HEK293T (cell line): ENCODE data around the gene ATCAY.
A peak's percentile ranks its signal among the peaks of the same experiment; 100 is the strongest.
"Not testable (repeated sequence)": the region's sequence is repeated elsewhere in the genome, so short reads cannot be mapped to it uniquely, and the experiment has no call there.

ENCODE experiments used
- CTCF ChIA-PET: fragments of 350-600 bp; formaldehyde crosslinking; extraction: SDS; loops from one replicate; lab custom pipeline; 2021; ENCODE audit warnings: antibody characterized with exemption, inconsistent platforms; lab: Yijun Ruan, JAX
- POLR2A ChIA-PET: fragments of 350-600 bp; formaldehyde crosslinking; extraction: SDS; loops from one replicate; lab custom pipeline; 2020; ENCODE audit warnings: antibody characterized with exemption, inconsistent platforms; lab: Yijun Ruan, JAX
- DNase-seq: peaks from one replicate; pipeline ENCODE4 v3.0.0; 2012; ENCODE audit warnings: mixed read lengths; ENCODE audit errors: extremely low spot score
- ARNT ChIP-seq: fragments of 450-650 bp; IDR thresholded peaks from 2 replicates; pipeline ENCODE4 v1.6.1; 2017; ENCODE audit warnings: mild to moderate bottlenecking
- BHLHE40 ChIP-seq: fragments of 450-650 bp; IDR thresholded peaks from 2 replicates; pipeline ENCODE4 v1.6.1; 2016; ENCODE audit warnings: mild to moderate bottlenecking, moderate library complexity, borderline replicate concordance
- CTBP1 ChIP-seq: fragments of 450-650 bp; IDR thresholded peaks from 2 replicates; pipeline ENCODE4 v1.6.1; 2016; ENCODE audit warnings: borderline replicate concordance
- ELF4 ChIP-seq: fragments of 450-650 bp; IDR thresholded peaks from 2 replicates; pipeline ENCODE4 v1.6.1; 2017; ENCODE audit warnings: antibody characterized with exemption
- FOXA1 ChIP-seq: fragments of 450-650 bp; IDR thresholded peaks from 2 replicates; pipeline ENCODE4 v1.6.1; 2016; ENCODE audit warnings: mild to moderate bottlenecking
- FOXK2 ChIP-seq: fragments of 450-650 bp; IDR thresholded peaks from 2 replicates; pipeline ENCODE4 v1.6.1; 2016; ENCODE audit warnings: mild to moderate bottlenecking
- FOXM1 ChIP-seq: fragments of 450-650 bp; IDR thresholded peaks from 2 replicates; pipeline ENCODE4 v1.6.1; 2017; ENCODE audit warnings: mild to moderate bottlenecking, borderline replicate concordance
- HDGF ChIP-seq: fragments of 450-650 bp; IDR thresholded peaks from 2 replicates; pipeline ENCODE4 v1.6.1; 2017; ENCODE audit warnings: antibody characterized with exemption, borderline replicate concordance
- L3MBTL2 ChIP-seq: fragments of 450-650 bp; conservative IDR thresholded peaks from 2 replicates; pipeline ENCODE4 v1.6.1; 2016; ENCODE audit warnings: mild to moderate bottlenecking
- LEF1 ChIP-seq: fragments of 450-650 bp; IDR thresholded peaks from 2 replicates; pipeline ENCODE4 v1.6.1; 2017; ENCODE audit warnings: mild to moderate bottlenecking, borderline replicate concordance
- NFRKB ChIP-seq: fragments of 450-650 bp; IDR thresholded peaks from 2 replicates; pipeline ENCODE4 v1.6.1; 2016; ENCODE audit warnings: mild to moderate bottlenecking, moderate library complexity
- SP1 ChIP-seq: fragments of 450-650 bp; IDR thresholded peaks from 2 replicates; pipeline ENCODE4 v1.6.1; 2017
- SUZ12 ChIP-seq: fragments of 450-650 bp; IDR thresholded peaks from 2 replicates; pipeline ENCODE4 v1.6.1; 2016; ENCODE audit warnings: mild to moderate bottlenecking
- TARDBP ChIP-seq: fragments of 450-650 bp; IDR thresholded peaks from 2 replicates; pipeline ENCODE4 v1.6.1; 2016
- ZNF384 ChIP-seq: fragments of 450-650 bp; IDR thresholded peaks from 2 replicates; pipeline ENCODE4 v1.6.1; 2016
- TF ChIP-seq, protein P1 (sequence below): fragments of 450-650 bp; IDR thresholded peaks from 2 replicates; pipeline ENCODE4 v1.6.1; 2016

ATCAY gene

DNA sequence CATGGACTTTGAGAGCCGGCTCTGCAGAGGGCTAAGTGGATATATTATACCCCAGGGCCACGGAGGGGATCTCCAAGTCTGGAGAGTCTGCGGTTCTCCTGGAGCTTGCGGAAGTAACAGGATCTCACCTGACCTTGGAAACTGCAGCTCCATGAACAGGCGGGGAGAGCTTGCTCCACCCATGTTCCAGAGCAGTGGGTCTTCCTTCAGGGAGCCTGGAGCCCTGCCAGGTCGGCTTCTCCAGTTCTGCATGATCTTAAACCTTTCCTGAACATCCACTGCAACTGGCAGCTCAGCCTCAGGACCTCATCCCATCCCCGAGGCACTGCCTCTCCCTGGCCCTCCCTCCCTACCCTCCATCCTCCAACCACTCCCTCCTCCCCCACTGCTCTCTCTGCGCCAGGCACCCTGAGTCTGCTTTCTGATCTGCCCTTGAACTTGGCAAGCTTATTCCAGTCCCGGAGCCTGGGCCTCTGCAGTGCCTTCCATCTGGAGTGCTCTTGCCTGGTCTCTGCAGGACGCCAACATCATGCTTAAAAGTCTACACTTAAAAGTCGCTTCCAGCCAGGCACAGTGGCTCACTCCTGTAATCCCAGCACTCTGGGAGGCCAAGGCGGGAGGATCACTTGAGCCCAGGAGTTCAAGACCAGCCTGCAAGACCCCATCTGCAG, 13.2 kb downstream of the ATCAY start:
- CTCF ChIA-PET: no interaction called here

DNA sequence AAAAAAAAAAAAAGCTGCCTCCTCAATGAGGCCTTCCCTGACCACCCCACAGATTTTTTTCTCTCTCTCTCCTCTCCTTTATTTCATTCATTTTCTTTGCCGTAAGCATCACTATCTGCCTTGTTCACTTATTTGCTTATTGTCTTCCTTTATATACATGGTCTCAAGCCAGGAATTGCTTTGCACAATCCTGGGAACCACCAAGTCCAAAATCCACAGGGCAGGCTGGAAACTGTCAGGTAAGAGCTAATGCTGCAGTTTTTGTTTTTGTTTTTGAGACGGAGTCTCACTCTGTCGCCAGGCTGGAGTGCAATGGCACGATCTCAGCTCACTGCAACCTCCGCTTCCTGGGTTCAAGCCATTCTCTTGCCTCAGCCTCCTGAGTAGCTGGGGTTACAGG, 14.5 kb downstream of the ATCAY start:
- POLR2A ChIA-PET, DNase-seq, CTCF ChIA-PET: not testable (repeated sequence)

More for the DNA sequence above, 13.2 kb downstream of the ATCAY start:
- TF ChIP-seq L3MBTL2: no peak
- no peak for TF ChIP-seq TARDBP
- no peak for TF ChIP-seq ELF4
- TF ChIP-seq SUZ12: no peak
- no peak for TF ChIP-seq FOXM1
- TF ChIP-seq FOXK2: no peak
- TF ChIP-seq ARNT: no peak
- no peak for TF ChIP-seq CTBP1
- no peak for TF ChIP-seq HDGF
- no peak for TF ChIP-seq FOXA1
- TF ChIP-seq ZNF384: no peak
- TF ChIP-seq, protein P1, sequence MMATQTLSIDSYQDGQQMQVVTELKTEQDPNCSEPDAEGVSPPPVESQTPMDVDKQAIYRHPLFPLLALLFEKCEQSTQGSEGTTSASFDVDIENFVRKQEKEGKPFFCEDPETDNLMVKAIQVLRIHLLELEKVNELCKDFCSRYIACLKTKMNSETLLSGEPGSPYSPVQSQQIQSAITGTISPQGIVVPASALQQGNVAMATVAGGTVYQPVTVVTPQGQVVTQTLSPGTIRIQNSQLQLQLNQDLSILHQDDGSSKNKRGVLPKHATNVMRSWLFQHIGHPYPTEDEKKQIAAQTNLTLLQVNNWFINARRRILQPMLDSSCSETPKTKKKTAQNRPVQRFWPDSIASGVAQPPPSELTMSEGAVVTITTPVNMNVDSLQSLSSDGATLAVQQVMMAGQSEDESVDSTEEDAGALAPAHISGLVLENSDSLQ: no peak
- no peak for TF ChIP-seq SP1
- TF ChIP-seq BHLHE40: no peak
- no peak for TF ChIP-seq LEF1
- TF ChIP-seq NFRKB: no peak
- no peak for DNase-seq
- POLR2A ChIA-PET: no interaction called here

DNA sequence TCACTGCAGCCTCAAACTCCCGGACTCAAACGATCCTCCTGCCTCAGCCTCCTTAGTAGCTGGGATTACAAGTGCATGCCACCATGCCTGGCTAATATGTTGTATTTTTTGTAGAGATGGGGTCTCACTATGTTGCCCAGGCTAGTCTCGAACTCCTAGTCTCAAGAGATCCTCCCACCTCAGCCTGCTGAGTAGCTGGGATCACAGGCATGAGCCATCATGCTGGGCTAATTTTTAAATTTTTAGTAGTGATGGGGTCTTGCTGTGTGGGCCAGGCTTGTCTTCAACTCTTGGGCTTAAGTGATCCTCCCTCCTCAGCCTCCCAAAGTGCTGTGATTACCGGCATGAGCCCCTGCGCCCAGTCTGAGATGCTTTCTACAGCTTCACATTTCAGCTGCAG, 15.3 kb downstream of the ATCAY start:
- TF ChIP-seq SP1 (no peak), FOXK2 (no peak), FOXA1 (no peak), LEF1 (no peak), NFRKB (no peak), ZNF384 (no peak), FOXM1 (no peak), BHLHE40 (no peak), CTBP1 (no peak), TARDBP (no peak), SUZ12 (no peak), ARNT (no peak), HDGF (no peak), ELF4 (no peak)
- TF ChIP-seq, protein P1: no peak
- no peak for DNase-seq
- ChIA-PET POLR2A (no interaction called here), CTCF (interaction anchor here (0.6 kb wide), 1 partner anchor 20 kb away, joined by 4 read pairs; no protein-coding TSS in a partner anchor)

DNA sequence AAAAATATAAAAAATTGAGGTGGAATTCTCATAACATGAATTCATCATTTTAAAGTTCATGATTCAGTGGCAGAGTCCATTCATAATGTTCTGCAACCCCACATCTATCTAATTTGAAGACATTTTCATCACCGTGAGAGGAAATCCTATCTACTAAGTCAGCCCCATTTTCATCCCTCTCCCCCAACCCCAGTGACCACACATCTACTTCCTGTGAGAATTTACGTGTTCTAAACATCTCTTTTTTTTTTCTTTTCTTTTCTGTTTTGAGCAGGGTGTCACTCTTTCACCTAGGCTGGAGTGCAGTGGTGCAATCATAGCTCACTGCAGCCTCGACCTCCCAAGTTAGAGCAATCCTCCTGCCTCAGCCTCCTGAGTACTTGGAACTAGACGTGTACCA, 17.5 kb downstream of the ATCAY start:
- CTCF ChIA-PET: no interaction called here
- TF ChIP-seq FOXM1 (no peak), NFRKB (no peak), ELF4 (no peak), SP1 (no peak), L3MBTL2 (no peak), CTBP1 (no peak), FOXK2 (no peak), HDGF (no peak)
- DNase-seq: no peak
- POLR2A ChIA-PET: no interaction called here

DNA sequence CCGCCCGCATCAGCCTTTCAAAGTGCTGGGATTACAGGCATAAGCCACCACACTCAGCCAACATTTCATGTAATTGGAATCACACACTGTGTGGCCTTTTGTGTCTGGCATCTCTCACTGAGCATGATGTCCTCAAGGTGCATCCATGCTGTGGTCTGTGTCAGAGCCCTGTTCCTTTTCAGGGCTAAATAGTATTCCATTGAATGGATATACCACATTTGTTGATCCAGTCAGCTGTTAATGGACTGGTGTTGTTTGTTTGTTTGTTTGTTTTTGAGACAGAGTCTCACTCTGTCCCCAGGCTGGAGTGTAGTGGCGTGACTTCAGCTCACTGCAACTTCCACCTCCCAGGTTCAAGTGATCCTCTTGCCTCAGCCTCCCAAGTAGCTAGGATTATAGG, 17.9 kb downstream of the ATCAY start:
- DNase-seq: no peak
- TF ChIP-seq NFRKB: no peak
- no peak for TF ChIP-seq LEF1
- TF ChIP-seq TARDBP: no peak
- no peak for TF ChIP-seq ZNF384
- TF ChIP-seq HDGF: no peak
- no peak for TF ChIP-seq SP1
- no peak for TF ChIP-seq CTBP1
- TF ChIP-seq BHLHE40: no peak
- no peak for TF ChIP-seq FOXA1
- no peak for TF ChIP-seq FOXM1
- no peak for TF ChIP-seq FOXK2
- no peak for TF ChIP-seq ARNT
- TF ChIP-seq SUZ12: no peak
- no peak for TF ChIP-seq ELF4
- TF ChIP-seq, protein P1: no peak
- no peak for TF ChIP-seq L3MBTL2
- ChIA-PET POLR2A (no interaction called here), CTCF (no interaction called here)

DNA sequence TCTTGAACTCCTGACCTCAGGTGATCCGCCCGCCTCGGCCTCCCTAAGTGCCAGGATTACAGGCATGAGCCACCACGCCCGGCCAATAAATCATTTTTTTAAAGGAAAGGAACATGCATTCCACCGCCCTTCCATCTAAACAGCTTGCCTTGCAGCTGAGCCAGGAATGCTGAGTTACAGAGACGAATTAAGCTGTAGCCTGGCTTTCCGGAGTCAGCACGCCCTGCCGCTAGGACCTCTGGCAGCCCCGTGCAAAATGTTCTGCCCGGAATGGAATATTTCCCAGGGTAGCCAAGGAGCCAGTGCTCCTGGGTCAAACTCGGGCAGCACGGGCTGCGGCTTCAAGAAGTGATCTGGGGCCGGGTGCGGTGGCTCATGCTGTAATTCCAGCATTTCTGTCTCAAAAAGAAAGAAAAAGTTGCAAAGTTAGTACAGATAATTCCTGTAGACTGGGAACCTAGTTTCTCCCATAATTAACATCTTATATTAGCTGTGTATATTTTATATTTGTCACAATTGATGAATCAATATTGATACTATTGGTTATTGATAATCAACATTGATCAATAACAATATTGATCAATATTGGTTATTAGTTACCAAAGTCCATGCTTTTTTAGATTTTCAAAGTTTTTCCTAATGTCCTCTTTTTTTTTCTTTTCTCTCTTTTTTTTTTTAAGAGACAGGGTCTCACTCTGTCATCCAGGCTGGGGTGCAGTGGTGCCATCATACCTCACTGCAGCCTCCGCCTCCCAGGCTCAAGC, 19.2 kb downstream of the ATCAY start:
- DNase-seq: no peak
- ChIA-PET CTCF (interaction anchor here (0.5 kb wide), 1 partner anchor 267 kb away, joined by 3 read pairs; no protein-coding TSS in a partner anchor), POLR2A (no interaction called here)
- TF ChIP-seq ARNT: no peak
- TF ChIP-seq, protein P1: peak; percentile 35; the same call in 1 of the 2 replicates
